NT2/D1 (cell line): ENCODE measurements around the gene AMIGO2.

Experiments
- SUZ12 ChIP-seq: IDR thresholded peaks from 2 replicates; pipeline ENCODE4 v1.6.1; 2011; ENCODE audit not compliant: insufficient read length, insufficient read depth; ENCODE audit errors: extremely low read depth
- YY1 ChIP-seq: IDR thresholded peaks from 2 replicates; pipeline ENCODE4 v1.6.1; 2011; ENCODE audit not compliant: insufficient read length, insufficient read depth
- ZNF274 ChIP-seq: IDR thresholded peaks from 2 replicates; pipeline ENCODE4 v1.6.1; 2011; ENCODE audit warnings: mild to moderate bottlenecking, low read depth, low read length

- TF ChIP-seq YY1 (no peak), ZNF274 (no peak), SUZ12 (no peak)
These were observed 46.7 kb downstream of the AMIGO2 start for GRCh38 chr12:47033081-47033480.
